HFF-Myc (cell line): ENCODE measurements around the gene TNXB.
"Not testable (repeated sequence)": the region's sequence is repeated elsewhere in the genome, so short reads cannot be mapped to it uniquely, and the experiment has no call there.

ENCODE experiments used
- DNase-seq: peaks from one replicate; pipeline ENCODE4 v3.0.0-alpha.2; 2011; ENCODE audit warnings: low read depth; ENCODE audit errors: extremely low read depth
- H3K4me3 ChIP-seq: replicated peaks from 2 replicates; pipeline ENCODE4 v1.5.1; 2011; ENCODE audit warnings: low read depth, mild to moderate bottlenecking, control low read depth, low read length

TNXB gene

GRCh38 chr6:32039321-32040274 is 69.5 kb downstream of the TNXB start:
- not testable (repeated sequence) for DNase-seq, H3K4me3 ChIP-seq

- not testable (repeated sequence) for DNase-seq
Measured at GRCh38 chr6:32038878-32039277, 70.3 kb downstream of the TNXB start.

GRCh38 chr6:32037598-32038524 is 71.3 kb downstream of the TNXB start, which contains the start of gene CYP21A2:
Gene CYP21A2 (plus strand): TSS chr6:32038415. CDS start chr6:32038423, 8 bp downstream.
- not testable (repeated sequence) for H3K4me3 ChIP-seq, DNase-seq

More at GRCh38 chr6:32038878-32039277, 70.3 kb downstream of the TNXB start:
- not testable (repeated sequence) for H3K4me3 ChIP-seq

- DNase-seq, result not testable (repeated sequence)
Measured at GRCh38 chr6:32037136-32037535, 72.0 kb downstream of the TNXB start.

GRCh38 chr6:32035283-32036013 is 73.7 kb downstream of the TNXB start:
- H3K4me3 ChIP-seq, DNase-seq: not testable (repeated sequence)

More at GRCh38 chr6:32037136-32037535, 72.0 kb downstream of the TNXB start:
- not testable (repeated sequence) for H3K4me3 ChIP-seq

- not testable (repeated sequence) for H3K4me3 ChIP-seq, DNase-seq
Measured at GRCh38 chr6:32029553-32029952, 79.6 kb downstream of the TNXB start.

GRCh38 chr6:32028631-32029030 is 80.5 kb downstream of the TNXB start:
- not testable (repeated sequence) for DNase-seq, H3K4me3 ChIP-seq

GRCh38 chr6:32022100-32022499 is 87.0 kb downstream of the TNXB start:
- not testable (repeated sequence) for H3K4me3 ChIP-seq, DNase-seq

- not testable (repeated sequence) for H3K4me3 ChIP-seq, DNase-seq
Measured at GRCh38 chr6:32014547-32014946, 94.6 kb downstream of the TNXB start, which contains the start of gene C4B. Gene C4B (plus strand): TSS chr6:32014795. CDS start chr6:32014846, 51 bp downstream.

- H3K4me3 ChIP-seq, DNase-seq: not testable (repeated sequence)
Measured at GRCh38 chr6:32013738-32014137, 95.4 kb downstream of the TNXB start.

- not testable (repeated sequence) for DNase-seq, H3K4me3 ChIP-seq
Measured at GRCh38 chr6:32012941-32013617, 96.1 kb downstream of the TNXB start.

GRCh38 chr6:32010856-32011530 is 98.1 kb downstream of the TNXB start:
- H3K4me3 ChIP-seq, DNase-seq: not testable (repeated sequence)

- not testable (repeated sequence) for H3K4me3 ChIP-seq, DNase-seq
Measured at GRCh38 chr6:32009537-32009936, 99.6 kb downstream of the TNXB start.

GRCh38 chr6:32008616-32009015 is 100.5 kb downstream of the TNXB start:
- DNase-seq, H3K4me3 ChIP-seq: not testable (repeated sequence)

- not testable (repeated sequence) for DNase-seq
Measured at GRCh38 chr6:32008037-32008436, 101.1 kb downstream of the TNXB start.

GRCh38 chr6:32007086-32007485 is 102.1 kb downstream of the TNXB start:
- H3K4me3 ChIP-seq, DNase-seq: not testable (repeated sequence)

More at GRCh38 chr6:32008037-32008436, 101.1 kb downstream of the TNXB start:
- H3K4me3 ChIP-seq, result not testable (repeated sequence)
